OCI-LY1 (cell line): ENCODE data around the gene HTT.

Source experiments
- H2AFZ ChIP-seq: fragments of 200-600 bp; sonication (generic), shearing (Covaris generic); 2 replicates; pipeline ENCODE4 v1.6.0; 2014; ENCODE audit warnings: antibody characterized with exemption, mild to moderate bottlenecking, low read length
- H3F3A ChIP-seq: fragments of 200-600 bp; sonication (generic), shearing (Covaris generic); 2 replicates; pipeline ENCODE4 v1.6.0; 2014; ENCODE audit warnings: mild to moderate bottlenecking, antibody characterized with exemption, low read length, moderate library complexity; ENCODE audit not compliant: insufficient read depth
- H3K27ac ChIP-seq: fragments of 200-600 bp; sonication (generic); 2 replicates; pipeline ENCODE4 v1.5.1; 2014; ENCODE audit warnings: low read length, mixed run types, mild to moderate bottlenecking, low read depth; ENCODE audit not compliant: poor library complexity, severe bottlenecking
- H3K27me3 ChIP-seq: fragments of 200-600 bp; sonication (generic); 2 replicates; pipeline ENCODE4 v1.6.0; 2014; ENCODE audit warnings: antibody characterized with exemption, mild to moderate bottlenecking, low read length, moderate library complexity; ENCODE audit not compliant: insufficient read depth
- H3K36me3 ChIP-seq: fragments of 200-600 bp; sonication (generic); 2 replicates; pipeline ENCODE4 v1.6.1; 2014; ENCODE audit warnings: mild to moderate bottlenecking, antibody characterized with exemption, low read length, moderate library complexity, mixed read lengths; ENCODE audit not compliant: insufficient read depth
- H3K4me1 ChIP-seq: fragments of 200-600 bp; sonication (generic); 2 replicates; pipeline ENCODE4 v1.5.1; 2014; ENCODE audit warnings: mild to moderate bottlenecking, low read length, moderate library complexity; ENCODE audit not compliant: insufficient read depth, severe bottlenecking
- H3K4me2 ChIP-seq: fragments of 200-600 bp; sonication (generic), shearing (Covaris generic); 2 replicates; pipeline ENCODE4 v1.6.1; 2014; ENCODE audit warnings: low read length
- H3K4me3 ChIP-seq: fragments of 200-600 bp; sonication (generic); 2 replicates; pipeline ENCODE4 v1.5.1; 2014; ENCODE audit warnings: low read length, low read depth, mild to moderate bottlenecking, mixed read lengths; ENCODE audit not compliant: poor library complexity, severe bottlenecking
- H3K79me2 ChIP-seq: fragments of 200-600 bp; shearing (Covaris generic); 2 replicates; pipeline ENCODE4 v1.6.1; 2016; ENCODE audit warnings: mixed run types, low read length, mixed read lengths; ENCODE audit not compliant: insufficient read depth
- H3K9ac ChIP-seq: fragments of 200-600 bp; sonication (generic), shearing (Covaris generic); 2 replicates; pipeline ENCODE4 v1.6.1; 2014; ENCODE audit warnings: mild to moderate bottlenecking, low read length, mixed read lengths
- H3K9me2 ChIP-seq: fragments of 200-600 bp; sonication (generic), shearing (Covaris generic); 2 replicates; pipeline ENCODE4 v1.6.1; 2014; ENCODE audit warnings: low read depth, mild to moderate bottlenecking, low read length, mixed read lengths
- H3K9me3 ChIP-seq: fragments of 200-600 bp; shearing (Covaris generic); 2 replicates; pipeline ENCODE4 v1.6.1; 2014; ENCODE audit warnings: low read length, mixed read lengths
- H4K20me1 ChIP-seq: fragments of 200-600 bp; sonication (generic), shearing (Covaris generic); 2 replicates; pipeline ENCODE4 v1.6.0; 2016; ENCODE audit warnings: mild to moderate bottlenecking, low read length; ENCODE audit not compliant: insufficient read depth
- CTCF ChIP-seq: fragments of 200-600 bp; sonication (generic), shearing (Covaris generic); IDR thresholded peaks from 2 replicates; pipeline ENCODE4 v1.5.1; 2017; ENCODE audit warnings: mild to moderate bottlenecking, antibody characterized with exemption, low read length, moderate library complexity, mixed read lengths
- EZH2 ChIP-seq: fragments of 200-600 bp; sonication (generic), shearing (Covaris generic); IDR thresholded peaks from 2 replicates; pipeline ENCODE4 v1.8.0; 2017; ENCODE audit warnings: borderline replicate concordance, mixed run types, mild to moderate bottlenecking, antibody characterized with exemption, low read length, moderate library complexity, mixed read lengths

HTT gene

GRCh38 chr4:3112609-3113469, 38.4 kb downstream of the HTT start:
- Histone ChIP-seq H3K4me3 (no peak overlapping the region), H3K27ac (no peak overlapping the region), H3K27me3 (no peaks in the 10 kb centered on the region), H3K4me1 (no peaks in the 10 kb centered on the region), H4K20me1 (no peaks in the 10 kb centered on the region), H3K9me3 (no peaks in the 10 kb centered on the region), H3K4me2 (no peak overlapping the region), H3K9me2 (no peaks in the 10 kb centered on the region), H3K9ac (no peak overlapping the region), H3K36me3 (peaks cover 50% of the 10 kb centered on the region), H3F3A (no peaks in the 10 kb centered on the region), H2AFZ (no peak overlapping the region), H3K79me2 (no peaks in the 10 kb centered on the region)
- TF ChIP-seq EZH2 (no peak), CTCF (no peak)

DNA sequence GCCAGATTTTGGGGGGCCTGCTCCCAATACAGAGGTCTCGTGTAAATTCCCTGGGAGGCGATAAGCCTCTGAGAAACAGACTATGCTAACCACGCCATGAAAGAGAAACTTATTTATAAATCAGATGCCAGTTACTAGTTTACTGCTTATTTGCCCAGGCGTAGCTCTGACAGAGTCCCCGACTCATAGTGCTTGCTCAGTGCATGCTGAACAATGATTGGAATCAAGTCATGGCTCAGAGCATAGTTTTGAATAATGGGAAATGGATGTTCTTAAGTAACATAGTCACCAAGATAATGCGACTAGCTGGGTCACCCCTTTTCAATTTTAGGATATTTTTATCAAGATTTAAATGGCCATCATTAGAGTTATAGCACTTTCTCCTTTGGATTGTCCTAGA, 39.9 kb downstream of the HTT start:
- Histone ChIP-seq H2AFZ (no peak overlapping the region), H3K9ac (no peak overlapping the region), H3K9me3 (no peaks in the 10 kb centered on the region), H3K4me3 (no peak overlapping the region), H4K20me1 (no peaks in the 10 kb centered on the region), H3K79me2 (no peaks in the 10 kb centered on the region), H3K4me2 (no peak overlapping the region), H3K36me3 (peaks cover 45% of the 10 kb centered on the region), H3F3A (no peaks in the 10 kb centered on the region), H3K27me3 (no peaks in the 10 kb centered on the region), H3K27ac (no peak overlapping the region), H3K4me1 (no peaks in the 10 kb centered on the region), H3K9me2 (no peaks in the 10 kb centered on the region)
- no peak for TF ChIP-seq CTCF
- TF ChIP-seq EZH2 = no peak

DNA sequence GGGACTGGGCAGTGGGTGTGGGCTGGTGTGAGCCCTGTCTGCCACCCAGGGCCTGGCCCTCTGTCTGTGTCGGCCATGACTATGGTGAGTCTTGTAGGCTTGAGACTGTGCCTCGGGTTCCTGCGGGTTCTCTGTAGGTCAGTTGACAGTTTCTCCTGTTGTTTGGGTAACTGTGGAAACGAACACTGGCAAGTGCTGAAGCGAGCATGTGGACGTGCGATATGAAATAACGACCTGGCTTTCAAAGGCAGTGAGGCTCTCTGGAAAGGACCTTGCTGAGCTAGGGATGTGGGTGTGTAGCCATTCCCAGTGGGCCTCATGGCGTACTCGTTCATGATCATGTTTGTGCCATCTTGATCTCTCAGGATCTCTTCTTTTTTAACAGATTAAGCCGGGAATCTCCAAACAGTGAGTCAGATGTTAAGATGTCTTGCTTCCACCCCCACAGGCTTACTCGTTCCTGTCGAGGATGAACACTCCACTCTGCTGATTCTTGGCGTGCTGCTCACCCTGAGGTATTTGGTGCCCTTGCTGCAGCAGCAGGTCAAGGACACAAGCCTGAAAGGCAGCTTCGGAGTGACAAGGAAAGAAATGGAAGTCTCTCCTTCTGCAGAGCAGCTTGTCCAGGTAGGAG, 41.3 kb downstream of the HTT start:
- no peaks in the 10 kb centered on the region for H3K9me2 ChIP-seq
- H3K27me3 ChIP-seq = no peaks in the 10 kb centered on the region
- peaks cover 34% of the 10 kb centered on the region for H3K36me3 ChIP-seq
- H3F3A ChIP-seq = no peaks in the 10 kb centered on the region
- no peak overlapping the region for H3K4me3 ChIP-seq
- H2AFZ ChIP-seq = no peak overlapping the region
- no peaks in the 10 kb centered on the region for H3K9me3 ChIP-seq
- no peaks in the 10 kb centered on the region for H3K4me1 ChIP-seq
- H4K20me1 ChIP-seq = no peaks in the 10 kb centered on the region
- H3K9ac ChIP-seq = no peak overlapping the region
- H3K4me2 ChIP-seq = no peak overlapping the region
- TF ChIP-seq EZH2 (no peak), CTCF (no peak)
- no peak overlapping the region for H3K27ac ChIP-seq
- H3K79me2 ChIP-seq = no peaks in the 10 kb centered on the region
